Measurements from ENCODE around the gene DPP6. TPM values are rescaled to one million over a fixed set of nuclear protein-coding genes. Genes with fewer than 3 reads are reported as not detected.
"Not testable (repeated sequence)": the region's sequence is repeated elsewhere in the genome, so short reads cannot be mapped to it uniquely, and the experiment has no call there.

The DPP6 gene
- total and polyA plus RNA-seq, 5 donors from 2014 or later = not detected

GRCh38 chr7:154030476-154031080 lies 21.6 kb upstream of the DPP6 start:
- H3K27me3 ChIP-seq (ENCODE audit: control insufficient read depth, insufficient read depth, low read length); H3K4me1 ChIP-seq (ENCODE audit: control insufficient read depth, insufficient read depth, low read length, poor library complexity, severe bottlenecking); H3K27me3 Mint-ChIP-seq; H3K4me3 ChIP-seq (ENCODE audit: low read depth, low read length); H3K27ac ChIP-seq (ENCODE audit: insufficient read depth, low read length, poor library complexity, severe bottlenecking); H3K36me3 Mint-ChIP-seq; H3K36me3 ChIP-seq (ENCODE audit: control insufficient read depth, insufficient read depth, low read length); DNase-seq; H3K9me3 ChIP-seq (ENCODE audit: control insufficient read depth in 2 of 2, low read length in 2 of 2); ATAC-seq (ENCODE audit: low read depth in 2 of 2); H3K9me3 Mint-ChIP-seq; H3K27ac Mint-ChIP-seq; H3K4me3 Mint-ChIP-seq; H3K4me1 Mint-ChIP-seq: not testable (repeated sequence)

GRCh38 chr7:154039466-154040165 lies 12.6 kb upstream of the DPP6 start:
- H3K4me1 ChIP-seq (ENCODE audit: control insufficient read depth, insufficient read depth, low read length, poor library complexity, severe bottlenecking); H3K4me1 Mint-ChIP-seq; H3K9me3 Mint-ChIP-seq; H3K27ac Mint-ChIP-seq; DNase-seq; H3K36me3 ChIP-seq (ENCODE audit: control insufficient read depth, insufficient read depth, low read length); H3K9me3 ChIP-seq (ENCODE audit: control insufficient read depth in 2 of 2, low read length in 2 of 2); H3K27me3 ChIP-seq (ENCODE audit: control insufficient read depth, insufficient read depth, low read length); H3K36me3 Mint-ChIP-seq; H3K4me3 Mint-ChIP-seq; H3K27ac ChIP-seq (ENCODE audit: insufficient read depth, low read length, poor library complexity, severe bottlenecking); H3K27me3 Mint-ChIP-seq; H3K4me3 ChIP-seq (ENCODE audit: low read depth, low read length): not testable (repeated sequence)
- ATAC-seq (ENCODE audit: low read depth in 2 of 2) = peak; percentile 79 to 91

GRCh38 chr7:154050394-154050793 lies 1.8 kb upstream of the DPP6 start:
- not testable (repeated sequence) for H3K9me3 ChIP-seq (ENCODE audit: control insufficient read depth in 2 of 2, low read length in 2 of 2); H3K27me3 Mint-ChIP-seq; H3K27me3 ChIP-seq (ENCODE audit: control insufficient read depth, insufficient read depth, low read length); DNase-seq; H3K4me3 ChIP-seq (ENCODE audit: low read depth, low read length); H3K36me3 ChIP-seq (ENCODE audit: control insufficient read depth, insufficient read depth, low read length); H3K4me1 Mint-ChIP-seq; H3K27ac Mint-ChIP-seq; H3K9me3 Mint-ChIP-seq; H3K4me1 ChIP-seq (ENCODE audit: control insufficient read depth, insufficient read depth, low read length, poor library complexity, severe bottlenecking); H3K4me3 Mint-ChIP-seq; ATAC-seq (ENCODE audit: low read depth in 2 of 2); H3K36me3 Mint-ChIP-seq; H3K27ac ChIP-seq (ENCODE audit: insufficient read depth, low read length, poor library complexity, severe bottlenecking)

- H3K27me3 ChIP-seq (ENCODE audit: control insufficient read depth, insufficient read depth, low read length); H3K27ac Mint-ChIP-seq; H3K9me3 ChIP-seq (ENCODE audit: control insufficient read depth in 2 of 2, low read length in 2 of 2); H3K27me3 Mint-ChIP-seq; H3K27ac ChIP-seq (ENCODE audit: insufficient read depth, low read length, poor library complexity, severe bottlenecking); H3K4me1 ChIP-seq (ENCODE audit: control insufficient read depth, insufficient read depth, low read length, poor library complexity, severe bottlenecking); H3K4me3 ChIP-seq (ENCODE audit: low read depth, low read length); DNase-seq; H3K4me3 Mint-ChIP-seq; H3K36me3 ChIP-seq (ENCODE audit: control insufficient read depth, insufficient read depth, low read length); ATAC-seq (ENCODE audit: low read depth in 2 of 2); H3K36me3 Mint-ChIP-seq; H3K9me3 Mint-ChIP-seq; H3K4me1 Mint-ChIP-seq: not testable (repeated sequence)
Measured at GRCh38 chr7:154051006-154051642, 1.1 kb upstream of the DPP6 start.

GRCh38 chr7:154052530-154053252 lies 493 bp downstream of the DPP6 start:
- H3K9me3 ChIP-seq (ENCODE audit: control insufficient read depth in 2 of 2, low read length in 2 of 2); H3K4me1 ChIP-seq (ENCODE audit: control insufficient read depth, insufficient read depth, low read length, poor library complexity, severe bottlenecking); DNase-seq; H3K36me3 ChIP-seq (ENCODE audit: control insufficient read depth, insufficient read depth, low read length); ATAC-seq (ENCODE audit: low read depth in 2 of 2); H3K36me3 Mint-ChIP-seq; H3K27me3 ChIP-seq (ENCODE audit: control insufficient read depth, insufficient read depth, low read length); H3K27ac Mint-ChIP-seq; H3K4me3 Mint-ChIP-seq; H3K27me3 Mint-ChIP-seq; H3K4me1 Mint-ChIP-seq; H3K27ac ChIP-seq (ENCODE audit: insufficient read depth, low read length, poor library complexity, severe bottlenecking); H3K4me3 ChIP-seq (ENCODE audit: low read depth, low read length); H3K9me3 Mint-ChIP-seq: not testable (repeated sequence)

GRCh38 chr7:154053466-154054312 lies 1.5 kb downstream of the DPP6 start:
- not testable (repeated sequence) for H3K4me3 Mint-ChIP-seq; DNase-seq; H3K27me3 ChIP-seq (ENCODE audit: control insufficient read depth, insufficient read depth, low read length); H3K9me3 ChIP-seq (ENCODE audit: control insufficient read depth in 2 of 2, low read length in 2 of 2); H3K27ac Mint-ChIP-seq; H3K27me3 Mint-ChIP-seq; H3K36me3 ChIP-seq (ENCODE audit: control insufficient read depth, insufficient read depth, low read length); ATAC-seq (ENCODE audit: low read depth in 2 of 2); H3K27ac ChIP-seq (ENCODE audit: insufficient read depth, low read length, poor library complexity, severe bottlenecking); H3K36me3 Mint-ChIP-seq; H3K4me1 Mint-ChIP-seq; H3K9me3 Mint-ChIP-seq; H3K4me1 ChIP-seq (ENCODE audit: control insufficient read depth, insufficient read depth, low read length, poor library complexity, severe bottlenecking); H3K4me3 ChIP-seq (ENCODE audit: low read depth, low read length)

GRCh38 chr7:154054664-154055063 lies 2.5 kb downstream of the DPP6 start:
- not testable (repeated sequence) for H3K36me3 ChIP-seq (ENCODE audit: control insufficient read depth, insufficient read depth, low read length); H3K9me3 ChIP-seq (ENCODE audit: control insufficient read depth in 2 of 2, low read length in 2 of 2); H3K4me3 Mint-ChIP-seq; H3K4me3 ChIP-seq (ENCODE audit: low read depth, low read length); H3K27ac Mint-ChIP-seq; H3K27me3 Mint-ChIP-seq; H3K4me1 Mint-ChIP-seq; H3K27me3 ChIP-seq (ENCODE audit: control insufficient read depth, insufficient read depth, low read length); H3K36me3 Mint-ChIP-seq; H3K27ac ChIP-seq (ENCODE audit: insufficient read depth, low read length, poor library complexity, severe bottlenecking); DNase-seq; H3K4me1 ChIP-seq (ENCODE audit: control insufficient read depth, insufficient read depth, low read length, poor library complexity, severe bottlenecking); ATAC-seq (ENCODE audit: low read depth in 2 of 2); H3K9me3 Mint-ChIP-seq
